NT2/D1 (cell line): ENCODE measurements around the gene TAS2R60.
"Not testable (repeated sequence)": the region's sequence is repeated elsewhere in the genome, so short reads cannot be mapped to it uniquely, and the experiment has no call there.

Source experiments
- DNase-seq: peaks from one replicate; pipeline ENCODE4 v3.0.0-alpha.2; 2011; ENCODE audit warnings: low read depth, low spot score
- H3K27me3 ChIP-seq: 2 replicates; pipeline ENCODE4 v1.6.0; 2011; ENCODE audit warnings: mild to moderate bottlenecking; ENCODE audit not compliant: insufficient read length, insufficient read depth
- H3K36me3 ChIP-seq: 2 replicates; pipeline ENCODE4 v1.6.1; 2011; ENCODE audit warnings: mild to moderate bottlenecking, low read length, mixed read lengths; ENCODE audit not compliant: insufficient read depth, insufficient read length
- H3K4me1 ChIP-seq: 2 replicates; pipeline ENCODE4 v1.5.1; 2011; ENCODE audit not compliant: insufficient read depth, insufficient read length
- H3K4me3 ChIP-seq: 2 replicates; pipeline ENCODE4 v1.5.1; 2011; ENCODE audit warnings: low read depth; ENCODE audit not compliant: insufficient read length
- H3K9ac ChIP-seq: 2 replicates; pipeline ENCODE4 v1.6.0; 2011; ENCODE audit warnings: low read depth; ENCODE audit not compliant: insufficient read length
- H3K9me3 ChIP-seq: 2 replicates; pipeline ENCODE4 v1.5.1; 2011; ENCODE audit warnings: mild to moderate bottlenecking, low read length; ENCODE audit not compliant: insufficient read depth
- SUZ12 ChIP-seq: IDR thresholded peaks from 2 replicates; pipeline ENCODE4 v1.6.1; 2011; ENCODE audit not compliant: insufficient read length, insufficient read depth; ENCODE audit errors: extremely low read depth
- YY1 ChIP-seq: IDR thresholded peaks from 2 replicates; pipeline ENCODE4 v1.6.1; 2011; ENCODE audit not compliant: insufficient read length, insufficient read depth
- ZNF274 ChIP-seq: IDR thresholded peaks from 2 replicates; pipeline ENCODE4 v1.6.1; 2011; ENCODE audit warnings: mild to moderate bottlenecking, low read depth, low read length

The TAS2R60 gene

DNA sequence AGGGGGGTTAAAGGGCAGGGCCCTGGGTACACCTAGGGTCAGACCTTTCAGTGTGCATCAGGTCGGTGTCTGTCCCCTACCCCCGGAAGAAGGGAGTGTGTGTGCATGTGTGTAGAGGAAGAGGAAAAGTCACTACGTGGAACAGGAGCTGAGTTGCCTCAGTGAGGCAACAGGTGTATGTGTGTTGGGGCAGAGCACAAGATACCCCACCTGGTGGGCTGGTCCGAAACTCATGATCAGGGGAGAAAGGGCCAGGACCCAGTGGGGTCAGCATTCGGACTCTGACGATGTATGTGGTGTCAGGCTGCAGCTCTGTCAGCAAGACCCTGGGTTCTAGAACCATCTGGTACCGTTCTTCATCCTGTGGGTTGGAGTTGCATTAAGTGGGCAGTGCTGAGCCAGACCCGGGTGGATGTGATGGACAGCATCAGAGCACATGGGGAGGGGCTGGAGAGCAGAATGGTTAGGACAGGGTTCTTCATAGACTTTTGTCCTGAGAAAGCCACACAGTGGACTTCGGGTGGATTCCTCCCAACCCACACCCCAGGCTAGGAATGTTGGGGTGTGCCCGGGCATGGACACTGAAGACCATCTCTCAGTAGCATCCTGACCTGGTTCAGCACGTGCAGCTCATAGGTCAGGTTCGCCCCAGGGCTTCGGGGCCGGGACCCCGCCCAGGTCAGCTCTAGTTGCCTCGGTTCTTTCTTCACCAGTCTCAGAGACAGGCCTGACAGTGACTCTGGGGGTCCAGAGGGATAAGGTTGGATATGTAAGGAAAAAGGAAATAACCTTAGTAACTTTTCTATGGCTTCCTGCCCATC lies 45.3 kb upstream of the TAS2R60 start:
- Histone ChIP-seq H3K4me3 (no peak overlapping the region), H3K9ac (no peak overlapping the region), H3K27me3 (no peaks in the 10 kb centered on the region), H3K4me1 (no peaks in the 10 kb centered on the region), H3K36me3 (peaks cover 71% of the 10 kb centered on the region), H3K9me3 (no peaks in the 10 kb centered on the region)
- DNase-seq: no peak
- no peak for TF ChIP-seq ZNF274
- TF ChIP-seq SUZ12: no peak
- no peak for TF ChIP-seq YY1

DNA sequence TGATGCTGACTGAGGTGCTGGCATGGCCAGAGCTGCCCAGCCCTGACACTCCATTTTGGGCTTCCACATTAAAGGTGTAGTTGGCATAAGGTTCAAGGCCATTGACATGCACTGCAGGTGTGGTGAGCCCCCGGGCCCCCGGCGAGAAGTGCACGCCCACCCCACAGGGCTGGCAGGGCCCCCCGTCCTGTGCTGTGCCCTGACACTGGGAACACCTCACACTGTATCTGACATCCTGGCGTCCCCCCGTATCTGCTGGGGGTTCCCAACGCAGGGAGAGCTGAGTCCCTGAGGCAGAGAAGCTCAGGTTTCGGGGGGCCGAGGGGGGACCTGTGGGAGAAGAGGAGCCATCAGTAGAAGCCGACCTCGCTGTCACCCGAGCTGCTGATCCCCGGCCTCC lies 44.6 kb upstream of the TAS2R60 start:
- TF ChIP-seq ZNF274 (no peak), YY1 (no peak), SUZ12 (no peak)
- H3K36me3 ChIP-seq: peaks cover 64% of the 10 kb centered on the region

DNA sequence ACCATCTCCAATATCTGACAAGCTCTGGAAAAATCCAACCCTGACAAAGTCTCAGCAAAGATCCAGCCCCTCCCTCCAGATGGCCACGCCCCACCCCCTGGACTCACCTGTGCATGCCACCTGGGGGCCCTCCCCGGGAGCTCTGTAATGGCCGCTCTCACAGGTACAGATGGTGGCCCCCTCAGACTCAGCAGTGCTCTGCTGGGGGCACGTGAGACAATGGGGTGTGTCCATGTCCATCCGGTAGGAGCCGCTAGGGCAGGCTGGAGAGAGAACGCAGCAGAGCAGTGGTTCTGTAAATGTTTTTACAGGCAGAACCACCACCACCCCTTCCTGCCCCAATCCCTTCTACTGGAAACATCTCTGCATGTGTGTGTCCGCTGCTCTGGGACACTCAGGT lies 44.1 kb upstream of the TAS2R60 start:
- Histone ChIP-seq H3K27me3 (no peaks in the 10 kb centered on the region), H3K4me3 (no peak overlapping the region), H3K9ac (no peak overlapping the region), H3K9me3 (no peaks in the 10 kb centered on the region), H3K36me3 (peaks cover 59% of the 10 kb centered on the region), H3K4me1 (no peaks in the 10 kb centered on the region)
- TF ChIP-seq ZNF274: no peak
- no peak for TF ChIP-seq SUZ12
- TF ChIP-seq YY1: no peak
- no peak for DNase-seq

More for the DNA sequence above, 44.6 kb upstream of the TAS2R60 start:
- H3K9me3 ChIP-seq: no peaks in the 10 kb centered on the region
- no peak overlapping the region for H3K4me3 ChIP-seq
- no peak overlapping the region for H3K9ac ChIP-seq
- H3K27me3 ChIP-seq: no peaks in the 10 kb centered on the region
- DNase-seq: no peak
- H3K4me1 ChIP-seq: no peaks in the 10 kb centered on the region

DNA sequence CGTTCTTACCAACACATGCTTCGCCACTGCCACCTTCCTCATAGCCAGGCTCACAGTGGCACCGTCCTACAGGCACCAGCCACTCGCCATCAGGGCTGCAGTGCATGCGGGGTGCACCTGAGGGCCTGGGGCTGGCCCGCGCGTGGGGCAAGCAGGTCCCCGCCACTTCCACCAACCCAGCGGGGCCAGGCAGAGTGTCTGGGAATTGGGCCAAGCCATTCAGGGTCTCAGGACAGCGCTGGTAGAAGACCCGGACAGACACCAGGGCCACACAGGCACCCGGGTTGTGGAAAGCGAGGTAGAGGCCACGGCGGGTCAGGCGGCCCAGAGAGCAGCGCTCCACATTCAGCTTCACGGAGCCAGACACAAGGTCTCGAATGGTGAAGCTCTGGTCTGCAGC lies 43.6 kb upstream of the TAS2R60 start:
- no peaks in the 10 kb centered on the region for H3K4me1 ChIP-seq
- no peak for TF ChIP-seq ZNF274
- TF ChIP-seq YY1: no peak
- TF ChIP-seq SUZ12: no peak
- DNase-seq: no peak
- peaks cover 56% of the 10 kb centered on the region for H3K36me3 ChIP-seq
- no peak overlapping the region for H3K9ac ChIP-seq
- H3K4me3 ChIP-seq: no peak overlapping the region
- no peaks in the 10 kb centered on the region for H3K9me3 ChIP-seq
- no peaks in the 10 kb centered on the region for H3K27me3 ChIP-seq

DNA sequence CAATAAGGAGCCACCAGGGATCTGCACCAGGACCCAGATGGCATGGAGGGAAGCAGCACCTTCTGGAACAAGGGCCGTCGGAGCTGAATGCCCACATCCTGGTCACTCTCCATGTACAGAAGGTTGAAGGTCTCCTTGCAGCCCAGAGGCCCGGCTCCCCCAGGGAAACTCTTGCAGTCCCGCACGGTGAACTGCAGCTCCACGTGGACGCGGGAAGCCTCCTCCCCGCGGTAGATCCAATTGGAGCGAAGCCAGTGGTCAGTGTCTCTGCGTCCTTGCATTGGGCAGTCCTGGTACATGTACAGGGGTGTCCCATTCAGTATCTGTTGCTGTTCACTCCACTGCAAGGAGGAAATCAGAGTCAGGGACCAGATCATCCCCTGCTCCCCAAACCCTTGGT lies 42.0 kb upstream of the TAS2R60 start:
- Histone ChIP-seq H3K9me3 (no peaks in the 10 kb centered on the region), H3K36me3 (peaks cover 43% of the 10 kb centered on the region), H3K4me1 (no peaks in the 10 kb centered on the region), H3K4me3 (no peak overlapping the region), H3K27me3 (no peaks in the 10 kb centered on the region), H3K9ac (no peak overlapping the region)
- DNase-seq: no peak
- TF ChIP-seq ZNF274: no peak
- no peak for TF ChIP-seq YY1
- no peak for TF ChIP-seq SUZ12

DNA sequence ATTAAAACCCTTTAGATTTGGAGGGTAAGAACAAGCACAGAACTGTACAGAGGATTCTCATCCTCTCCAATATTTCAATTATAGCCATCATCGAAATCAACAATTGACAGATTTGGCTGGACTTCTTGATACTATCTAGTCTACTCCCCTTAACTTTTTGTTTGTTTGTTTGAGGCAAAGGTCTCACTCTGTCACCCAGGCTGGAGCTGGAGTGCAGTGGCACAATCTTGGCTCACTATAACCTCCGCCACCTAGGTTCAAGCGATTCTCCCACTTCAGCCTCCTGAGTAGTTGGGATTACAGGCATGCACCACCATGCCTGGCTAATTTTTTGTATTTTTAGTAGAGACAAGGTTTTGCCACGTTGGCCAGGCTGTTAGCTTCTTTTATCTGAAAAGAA lies 41.0 kb upstream of the TAS2R60 start:
- H3K36me3 ChIP-seq: peaks cover 34% of the 10 kb centered on the region
- not testable (repeated sequence) for DNase-seq, H3K4me1 ChIP-seq, H3K9ac ChIP-seq, H3K27me3 ChIP-seq, H3K4me3 ChIP-seq, H3K9me3 ChIP-seq

DNA sequence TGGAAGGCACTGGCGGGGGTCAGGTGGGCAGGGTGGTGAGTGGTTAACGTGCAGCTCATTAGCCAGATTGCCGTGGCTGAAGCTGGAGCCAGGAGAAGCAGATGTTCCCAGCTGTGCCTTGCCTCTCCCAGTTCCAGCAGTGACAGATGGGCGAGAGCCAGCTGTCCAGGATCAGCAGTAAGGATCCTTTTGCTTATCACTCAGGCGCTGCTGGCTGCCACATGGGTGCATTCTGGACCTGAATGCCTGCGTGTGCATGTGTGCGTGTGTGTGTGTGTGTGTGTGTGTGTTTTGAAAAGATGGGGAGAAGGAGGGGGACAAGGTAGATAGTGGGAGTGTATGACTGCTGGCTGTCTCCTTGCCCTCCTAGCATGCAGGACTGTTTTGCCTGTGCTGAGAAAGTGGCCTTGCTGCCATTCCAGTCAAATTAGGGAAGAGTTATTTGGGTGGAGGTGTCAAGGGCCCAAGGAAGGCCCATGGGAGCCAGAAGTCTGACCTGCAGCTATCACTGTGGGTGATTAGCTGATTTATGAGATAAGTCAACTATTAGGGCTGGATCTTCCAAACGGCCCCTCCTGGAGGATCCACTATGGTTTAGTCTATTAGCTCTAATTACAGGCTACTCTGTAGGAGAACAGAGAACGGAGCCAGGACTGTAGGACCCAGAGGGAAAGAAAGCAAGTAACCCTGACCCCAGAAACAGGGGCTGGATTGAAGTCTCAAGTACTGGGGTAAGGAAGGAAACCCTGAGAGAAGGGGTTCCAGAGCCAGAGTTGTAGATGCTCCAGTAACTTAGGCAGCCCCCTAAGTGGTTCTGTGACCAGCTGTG lies 37.9 kb upstream of the TAS2R60 start:
- no peak for TF ChIP-seq SUZ12
- no peak for TF ChIP-seq ZNF274
- no peak for TF ChIP-seq YY1
- no peaks in the 10 kb centered on the region for H3K9me3 ChIP-seq
- H3K36me3 ChIP-seq: peaks cover 10% of the 10 kb centered on the region
- no peak for DNase-seq
- peak overlapping the region; percentile 26 for H3K9ac ChIP-seq
- H3K4me3 ChIP-seq: no peak overlapping the region
- no peaks in the 10 kb centered on the region for H3K27me3 ChIP-seq
- peaks cover 4% of the 10 kb centered on the region for H3K4me1 ChIP-seq
